Neural progenitor cell (in vitro differentiated cells): ENCODE measurements around the gene TCF19. TPM values are rescaled to one million over a fixed set of nuclear protein-coding genes. Genes with fewer than 3 reads are reported as not detected.

Experiments used
- DNase-seq: peaks from one replicate; pipeline ENCODE4 v3.0.0-alpha.2; 2016; ENCODE audit warnings: low spot score
- H2AFZ ChIP-seq: fragments of 200-600 bp; sonication (generic); replicated peaks from 2 replicates; pipeline ENCODE4 v1.6.1; 2016; ENCODE audit warnings: antibody characterized with exemption
- H3F3A ChIP-seq: fragments of 200-600 bp; sonication (generic); 2 replicates; pipeline ENCODE4 v1.6.1; 2016; ENCODE audit warnings: antibody characterized with exemption, low read depth
- H3K27ac ChIP-seq: fragments of 200-600 bp; sonication (generic); 2 replicates; pipeline ENCODE4 v1.5.1; 2016; ENCODE audit warnings: mild to moderate bottlenecking
- H3K27me3 ChIP-seq: fragments of 200-600 bp; sonication (generic); 2 replicates; pipeline ENCODE4 v1.6.1; 2016; ENCODE audit warnings: mild to moderate bottlenecking, moderate library complexity
- H3K36me3 ChIP-seq: fragments of 200-600 bp; sonication (generic); 2 replicates; pipeline ENCODE4 v1.5.1; 2016
- H3K4me1 ChIP-seq: fragments of 200-600 bp; sonication (generic); 2 replicates; pipeline ENCODE4 v1.6.1; 2016; ENCODE audit warnings: mixed run types
- H3K4me2 ChIP-seq: fragments of 200-600 bp; sonication (generic); 2 replicates; pipeline ENCODE4 v1.6.1; 2016
- H3K4me3 ChIP-seq: fragments of 200-600 bp; sonication (generic); 2 replicates; pipeline ENCODE4 v1.5.1; 2016
- H3K79me2 ChIP-seq: fragments of 200-600 bp; sonication (generic); 2 replicates; pipeline ENCODE4 v1.6.1; 2016; ENCODE audit warnings: low read depth
- H3K9ac ChIP-seq: fragments of 200-600 bp; sonication (generic); 2 replicates; pipeline ENCODE4 v1.6.1; 2016
- H3K9me3 ChIP-seq: fragments of 200-600 bp; sonication (generic); 2 replicates; pipeline ENCODE4 v1.5.1; 2016; ENCODE audit warnings: low read depth
- H4K20me1 ChIP-seq: fragments of 200-600 bp; sonication (generic); 2 replicates; pipeline ENCODE4 v1.6.1; 2016; ENCODE audit warnings: low read depth
- H3K27ac Mint-ChIP-seq: 3 replicates; pipeline ENCODE4 v1.8.0; 2021; ENCODE audit warnings: mixed read lengths
- H3K27me3 Mint-ChIP-seq: 2 replicates; pipeline ENCODE4 v1.8.0; 2022; ENCODE audit warnings: low read depth, mild to moderate bottlenecking, inconsistent platforms, moderate library complexity, mixed read lengths; ENCODE audit not compliant: insufficient read depth
- H3K36me3 Mint-ChIP-seq: 3 replicates; pipeline ENCODE4 v1.8.0; 2021; ENCODE audit warnings: mixed read lengths
- H3K4me1 Mint-ChIP-seq: 3 replicates; pipeline ENCODE4 v1.8.0; 2021; ENCODE audit warnings: mixed read lengths
- H3K4me3 Mint-ChIP-seq: 3 replicates; pipeline ENCODE4 v1.8.0; 2021; ENCODE audit warnings: mild to moderate bottlenecking, moderate library complexity, mixed read lengths
- H3K9me3 Mint-ChIP-seq: 3 replicates; pipeline ENCODE4 v1.8.0; 2020; ENCODE audit warnings: mixed read lengths
- EZH2 ChIP-seq: fragments of 200-600 bp; sonication (generic); IDR thresholded peaks from 2 replicates; pipeline ENCODE4 v1.6.1; 2017; ENCODE audit warnings: antibody characterized with exemption, mild to moderate bottlenecking, moderate library complexity
- EZH2phosphoT487 ChIP-seq: fragments of 200-600 bp; sonication (generic); IDR thresholded peaks from 2 replicates; pipeline ENCODE4 v1.6.1; 2017; ENCODE audit warnings: antibody characterized with exemption
- total RNA-seq: library from RNA; depleted of rRNA; stranded (reverse); fragments of >200 nt; gene quantifications from 2 replicates; pipeline ENCODE4 v1.2.3, GENCODE V29; 2015; ENCODE audit warnings: low replicate concordance
- TF ChIP-seq, protein P1 (sequence below): fragments of 200-600 bp; sonication (generic); IDR thresholded peaks from 2 replicates; pipeline ENCODE4 v1.5.1; 2017; ENCODE audit warnings: antibody characterized with exemption, mild to moderate bottlenecking

Gene TCF19
- total RNA-seq, 1 donor from 2014 or later, result 6.2 TPM

DNA sequence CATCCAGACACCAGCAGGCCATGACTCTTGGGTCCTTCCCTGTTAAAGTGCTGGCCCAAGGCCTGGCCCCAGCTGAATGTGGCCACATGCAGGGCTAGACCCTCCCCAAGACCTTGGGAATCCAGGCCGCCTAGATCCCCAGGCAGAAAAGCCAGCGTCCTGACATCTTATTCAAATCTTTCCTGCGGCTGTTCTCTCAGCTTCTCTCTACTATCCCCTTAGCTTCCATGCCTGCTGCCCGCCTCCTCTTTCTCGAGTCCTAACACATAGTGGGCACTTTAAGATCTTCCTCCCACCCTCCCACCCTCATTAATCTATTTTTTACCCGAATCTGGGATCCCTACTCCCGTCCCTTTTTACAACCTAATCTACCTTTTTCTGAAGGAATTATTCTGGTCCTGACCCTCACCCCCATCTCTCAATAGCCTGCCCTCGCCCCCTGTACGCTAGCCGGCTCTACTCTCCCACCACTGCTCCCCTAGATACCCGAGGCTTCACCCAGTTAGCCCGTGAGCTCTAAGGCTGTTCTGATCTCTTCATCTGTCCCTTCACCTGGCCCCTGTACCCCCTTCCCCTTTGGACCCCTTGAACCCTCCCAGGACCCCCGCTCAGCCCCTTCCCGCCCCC is 763 bp upstream of the TCF19 start, which contains the start of gene CCHCR1:
Gene CCHCR1, minus strand, starts transcription at position 290 of the 627 bp plus-strand sequence. Its CDS starts 202 bp downstream, at position 88.
- Mint-ChIP-seq H3K27me3 (peaks cover 2% of the 10 kb centered on the region), H3K36me3 (peaks cover 17% of the 10 kb centered on the region), H3K4me1 (peaks cover 29% of the 10 kb centered on the region), H3K27ac (peak within 1 kb of the TSS; percentile 74), H3K9me3 (no peaks in the 10 kb centered on the region), H3K4me3 (peak within 1 kb of the TSS; percentile 98)
- peaks cover 12% of the 10 kb centered on the region for H3F3A ChIP-seq
- DNase-seq, result peak; percentile 46
- no peak within 1 kb of the TSS for H3K27ac ChIP-seq
- peaks cover 5% of the 10 kb centered on the region for H3K36me3 ChIP-seq
- H3K4me1 ChIP-seq, result peaks cover 10% of the 10 kb centered on the region
- TF ChIP-seq EZH2phosphoT487, result no peak
- TF ChIP-seq, protein P1, sequence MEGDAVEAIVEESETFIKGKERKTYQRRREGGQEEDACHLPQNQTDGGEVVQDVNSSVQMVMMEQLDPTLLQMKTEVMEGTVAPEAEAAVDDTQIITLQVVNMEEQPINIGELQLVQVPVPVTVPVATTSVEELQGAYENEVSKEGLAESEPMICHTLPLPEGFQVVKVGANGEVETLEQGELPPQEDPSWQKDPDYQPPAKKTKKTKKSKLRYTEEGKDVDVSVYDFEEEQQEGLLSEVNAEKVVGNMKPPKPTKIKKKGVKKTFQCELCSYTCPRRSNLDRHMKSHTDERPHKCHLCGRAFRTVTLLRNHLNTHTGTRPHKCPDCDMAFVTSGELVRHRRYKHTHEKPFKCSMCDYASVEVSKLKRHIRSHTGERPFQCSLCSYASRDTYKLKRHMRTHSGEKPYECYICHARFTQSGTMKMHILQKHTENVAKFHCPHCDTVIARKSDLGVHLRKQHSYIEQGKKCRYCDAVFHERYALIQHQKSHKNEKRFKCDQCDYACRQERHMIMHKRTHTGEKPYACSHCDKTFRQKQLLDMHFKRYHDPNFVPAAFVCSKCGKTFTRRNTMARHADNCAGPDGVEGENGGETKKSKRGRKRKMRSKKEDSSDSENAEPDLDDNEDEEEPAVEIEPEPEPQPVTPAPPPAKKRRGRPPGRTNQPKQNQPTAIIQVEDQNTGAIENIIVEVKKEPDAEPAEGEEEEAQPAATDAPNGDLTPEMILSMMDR, result no peak
- no peak for TF ChIP-seq EZH2
- peak within 1 kb of the TSS; percentile 50 for H3K9ac ChIP-seq
- peak within 1 kb of the TSS; percentile 90 for H2AFZ ChIP-seq
- H4K20me1 ChIP-seq, result no peaks in the 10 kb centered on the region
- H3K9me3 ChIP-seq, result no peaks in the 10 kb centered on the region
- peaks cover 11% of the 10 kb centered on the region for H3K79me2 ChIP-seq
- H3K4me3 ChIP-seq, result peak within 1 kb of the TSS; percentile 87
- H3K4me2 ChIP-seq, result peak within 1 kb of the TSS; percentile 93
- peaks cover 12% of the 10 kb centered on the region for H3K27me3 ChIP-seq

DNA sequence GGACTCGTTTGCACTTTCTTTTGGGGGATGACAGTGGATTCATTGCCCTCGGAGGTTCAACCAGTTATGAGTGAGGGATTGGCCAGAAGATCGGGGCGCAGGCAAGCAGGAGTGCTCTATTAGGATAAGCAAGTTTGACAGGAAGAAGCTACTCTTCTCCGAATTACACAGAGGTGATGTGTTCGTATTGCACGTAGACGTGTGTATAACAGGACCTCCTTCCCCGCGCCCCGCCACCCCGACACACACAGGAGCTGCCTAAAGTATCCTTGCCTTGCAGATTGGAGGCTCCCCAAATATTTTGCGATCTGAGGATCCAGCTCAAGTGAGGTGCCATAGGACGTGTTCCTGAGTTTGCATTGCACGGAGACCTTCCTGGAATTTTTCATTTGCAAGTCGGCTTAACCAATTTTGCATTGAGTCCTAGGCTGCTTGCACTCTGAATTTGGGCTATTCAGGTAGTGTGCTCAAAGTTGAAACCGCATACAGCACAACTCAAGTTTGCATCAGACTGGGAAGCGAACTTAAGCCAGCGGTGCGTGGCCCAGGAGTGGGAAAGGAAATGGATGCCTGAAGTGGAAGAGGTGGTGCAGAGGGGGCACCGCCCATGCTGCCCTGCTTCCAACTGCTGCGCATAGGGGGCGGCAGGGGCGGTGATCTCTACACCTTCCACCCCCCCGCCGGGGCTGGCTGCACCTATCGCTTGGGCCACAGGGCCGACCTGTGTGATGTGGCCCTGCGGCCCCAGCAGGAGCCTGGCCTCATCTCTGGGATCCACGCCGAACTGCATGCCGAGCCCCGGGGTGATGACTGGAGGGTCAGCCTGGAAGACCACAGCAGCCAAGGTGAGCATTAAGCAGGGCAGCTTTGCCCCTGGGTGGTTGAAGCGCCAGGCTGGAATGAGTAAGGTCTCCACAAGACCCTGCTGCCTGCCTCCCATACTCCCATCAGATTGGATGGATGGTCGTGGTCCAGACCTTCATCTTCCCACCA is 770 bp downstream of the TCF19 start:
- peaks cover 14% of the 10 kb centered on the region for H3F3A ChIP-seq
- H3K4me1 ChIP-seq, result peaks cover 10% of the 10 kb centered on the region
- Mint-ChIP-seq H3K4me1 (peaks cover 26% of the 10 kb centered on the region), H3K9me3 (no peaks in the 10 kb centered on the region), H3K27me3 (peaks cover 2% of the 10 kb centered on the region), H3K27ac (peak overlapping the region; percentile 33), H3K4me3 (peak overlapping the region; percentile 98), H3K36me3 (peaks cover 14% of the 10 kb centered on the region)
- peak; percentile 46 for DNase-seq
- H3K27me3 ChIP-seq, result peaks cover 12% of the 10 kb centered on the region
- peak overlapping the region; percentile 50 for H3K9ac ChIP-seq
- TF ChIP-seq EZH2, result no peak
- TF ChIP-seq, protein P1, result peak; percentile 24
- TF ChIP-seq EZH2phosphoT487, result no peak
- no peaks in the 10 kb centered on the region for H3K9me3 ChIP-seq
- peak overlapping the region; percentile 93 for H3K4me2 ChIP-seq
- no peak overlapping the region for H3K27ac ChIP-seq
- H4K20me1 ChIP-seq, result no peaks in the 10 kb centered on the region
- H3K79me2 ChIP-seq, result peaks cover 11% of the 10 kb centered on the region
- peaks cover 5% of the 10 kb centered on the region for H3K36me3 ChIP-seq
- H3K4me3 ChIP-seq, result peak overlapping the region; percentile 87
- H2AFZ ChIP-seq, result peak overlapping the region; percentile 90

DNA sequence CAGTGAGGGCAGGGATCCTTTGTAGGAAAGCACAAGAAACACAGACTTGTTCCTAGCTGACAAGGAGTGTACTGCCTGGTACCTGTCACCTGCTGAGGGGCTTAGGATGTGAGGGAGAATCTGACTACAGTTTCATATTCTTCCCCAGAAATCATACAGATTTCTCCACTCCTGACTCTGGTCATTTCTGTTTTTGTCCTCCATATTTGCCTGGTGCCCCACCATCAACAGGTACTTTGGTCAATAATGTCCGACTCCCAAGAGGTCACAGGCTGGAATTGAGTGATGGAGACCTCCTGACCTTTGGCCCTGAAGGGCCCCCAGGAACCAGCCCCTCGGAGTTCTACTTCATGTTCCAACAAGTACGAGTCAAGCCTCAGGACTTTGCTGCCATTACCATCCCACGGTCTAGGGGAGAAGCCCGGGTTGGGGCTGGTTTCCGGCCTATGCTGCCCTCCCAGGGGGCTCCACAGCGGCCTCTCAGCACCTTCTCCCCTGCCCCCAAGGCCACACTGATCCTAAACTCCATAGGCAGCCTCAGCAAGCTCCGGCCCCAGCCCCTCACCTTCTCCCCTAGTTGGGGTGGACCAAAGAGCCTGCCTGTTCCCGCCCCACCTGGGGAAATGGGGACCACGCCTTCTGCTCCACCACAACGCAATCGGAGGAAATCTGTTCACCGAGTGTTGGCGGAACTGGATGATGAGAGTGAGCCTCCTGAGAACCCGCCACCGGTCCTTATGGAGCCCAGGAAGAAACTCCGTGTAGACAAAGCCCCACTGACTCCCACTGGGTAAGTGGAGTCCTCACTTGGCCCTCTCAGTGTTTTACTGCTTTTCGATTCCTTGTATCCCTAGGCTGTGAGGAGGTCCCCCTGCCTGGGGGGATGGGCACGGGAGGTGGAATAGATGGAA is 3.1 kb downstream of the TCF19 start:
- Histone ChIP-seq H3K27me3 (peaks cover 12% of the 10 kb centered on the region), H3K9ac (no peak overlapping the region), H2AFZ (no peak overlapping the region), H3K27ac (no peak overlapping the region), H3F3A (peaks cover 14% of the 10 kb centered on the region), H3K9me3 (no peaks in the 10 kb centered on the region), H3K36me3 (no peaks in the 10 kb centered on the region), H4K20me1 (no peaks in the 10 kb centered on the region), H3K4me3 (no peak overlapping the region), H3K4me1 (peaks cover 10% of the 10 kb centered on the region), H3K79me2 (peaks cover 10% of the 10 kb centered on the region), H3K4me2 (no peak overlapping the region)
- H3K4me1 Mint-ChIP-seq, result peaks cover 23% of the 10 kb centered on the region
- no peak overlapping the region for H3K27ac Mint-ChIP-seq
- DNase-seq, result no peak
- TF ChIP-seq EZH2phosphoT487 (no peak), EZH2 (no peak)
- TF ChIP-seq, protein P1, result no peak
- H3K27me3 Mint-ChIP-seq, result peaks cover 4% of the 10 kb centered on the region
- H3K36me3 Mint-ChIP-seq, result peaks cover 6% of the 10 kb centered on the region
- H3K4me3 Mint-ChIP-seq, result no peak overlapping the region
- H3K9me3 Mint-ChIP-seq, result no peaks in the 10 kb centered on the region
